Measurements from ENCODE around the gene IQCM. TPM values are rescaled to one million over a fixed set of nuclear protein-coding genes. Genes with fewer than 3 reads are reported as not detected.

The IQCM gene
- total RNA-seq, 4 donors from 2014 or later, result not detected

DNA sequence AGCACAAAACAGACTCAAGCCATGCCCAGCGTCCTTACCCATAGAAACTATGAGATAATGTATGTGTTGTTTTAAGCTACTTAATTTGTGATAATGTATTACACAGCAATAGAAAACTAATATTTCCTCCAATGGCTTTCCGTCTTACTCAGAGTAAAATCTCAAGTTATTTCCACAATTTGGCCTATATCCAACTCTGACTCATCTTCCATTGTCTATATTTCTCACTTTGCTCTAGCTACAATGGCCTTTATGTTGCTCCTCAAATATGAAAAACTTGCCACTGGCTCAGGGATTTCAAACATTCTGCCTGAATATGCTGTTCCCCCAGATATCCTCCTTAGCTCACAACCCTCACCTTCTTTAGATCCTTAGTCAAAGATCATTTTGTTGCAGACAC, 31.6 kb downstream of the IQCM start:
- TF ChIP-seq, protein P1, sequence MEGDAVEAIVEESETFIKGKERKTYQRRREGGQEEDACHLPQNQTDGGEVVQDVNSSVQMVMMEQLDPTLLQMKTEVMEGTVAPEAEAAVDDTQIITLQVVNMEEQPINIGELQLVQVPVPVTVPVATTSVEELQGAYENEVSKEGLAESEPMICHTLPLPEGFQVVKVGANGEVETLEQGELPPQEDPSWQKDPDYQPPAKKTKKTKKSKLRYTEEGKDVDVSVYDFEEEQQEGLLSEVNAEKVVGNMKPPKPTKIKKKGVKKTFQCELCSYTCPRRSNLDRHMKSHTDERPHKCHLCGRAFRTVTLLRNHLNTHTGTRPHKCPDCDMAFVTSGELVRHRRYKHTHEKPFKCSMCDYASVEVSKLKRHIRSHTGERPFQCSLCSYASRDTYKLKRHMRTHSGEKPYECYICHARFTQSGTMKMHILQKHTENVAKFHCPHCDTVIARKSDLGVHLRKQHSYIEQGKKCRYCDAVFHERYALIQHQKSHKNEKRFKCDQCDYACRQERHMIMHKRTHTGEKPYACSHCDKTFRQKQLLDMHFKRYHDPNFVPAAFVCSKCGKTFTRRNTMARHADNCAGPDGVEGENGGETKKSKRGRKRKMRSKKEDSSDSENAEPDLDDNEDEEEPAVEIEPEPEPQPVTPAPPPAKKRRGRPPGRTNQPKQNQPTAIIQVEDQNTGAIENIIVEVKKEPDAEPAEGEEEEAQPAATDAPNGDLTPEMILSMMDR (IDR thresholded peaks at IDR 0.05; ENCODE audit: low read depth), result no peak

DNA sequence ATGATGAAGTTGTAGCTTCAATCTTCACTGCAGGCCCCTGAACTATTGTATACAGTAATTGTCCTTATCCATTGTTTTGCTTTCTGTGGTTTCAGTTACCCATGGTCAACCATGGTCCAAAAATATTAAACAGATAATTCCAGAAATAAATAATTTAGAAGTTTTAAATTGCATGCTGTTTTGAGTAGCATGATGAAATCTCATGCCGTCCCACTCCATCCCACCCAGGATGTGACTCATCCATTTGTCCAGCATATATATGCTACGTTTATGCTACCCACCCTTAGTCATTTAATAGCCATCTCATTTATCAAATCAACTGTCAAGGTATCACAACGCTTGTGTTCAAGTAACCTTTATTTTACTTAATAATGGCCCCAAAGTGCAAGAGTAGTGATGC, 34.5 kb downstream of the IQCM start:
- TF ChIP-seq, protein P1 (IDR thresholded peaks at IDR 0.05; ENCODE audit: low read depth), result no peak

DNA sequence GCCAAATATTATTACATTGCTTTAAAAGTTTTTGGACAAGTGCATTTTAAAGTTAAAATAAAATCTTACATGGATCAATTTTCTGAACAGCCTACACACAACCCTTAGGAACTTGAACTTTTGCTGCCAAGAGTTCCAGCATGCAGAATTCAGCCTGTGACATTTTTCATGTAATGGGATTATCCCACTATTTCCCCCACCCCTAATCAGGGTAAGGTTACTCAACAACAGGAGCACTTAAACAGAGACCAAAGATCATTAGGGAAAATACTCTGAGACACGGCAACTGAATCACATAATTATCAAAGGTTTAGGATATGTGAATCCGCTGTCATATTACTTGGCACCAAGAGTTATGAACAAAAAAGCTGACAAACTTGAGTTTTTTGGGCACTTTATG, 47.2 kb downstream of the IQCM start:
- TF ChIP-seq, protein P1 (IDR thresholded peaks at IDR 0.05; ENCODE audit: low read depth), result no peak

DNA sequence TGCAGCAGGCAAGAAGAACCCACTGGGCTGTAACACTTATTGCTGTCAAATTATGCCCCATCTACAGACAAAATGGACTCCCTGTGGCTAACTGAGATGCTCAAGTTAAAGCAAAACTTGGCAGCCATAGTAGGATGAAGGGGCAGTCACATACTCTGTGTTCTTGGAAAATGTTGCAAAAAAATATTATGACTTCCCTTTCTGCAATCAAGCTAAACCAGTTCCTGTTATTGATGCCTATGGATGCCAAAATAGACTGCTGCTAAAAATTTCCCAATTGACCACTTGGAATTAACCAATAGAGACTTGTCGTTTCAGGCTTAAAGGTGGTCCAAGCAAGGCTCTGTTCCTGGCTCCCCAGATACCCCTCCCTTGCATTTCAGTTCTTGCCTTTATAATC, 49.5 kb downstream of the IQCM start:
- TF ChIP-seq, protein P1 (IDR thresholded peaks at IDR 0.05; ENCODE audit: low read depth), result no peak

DNA sequence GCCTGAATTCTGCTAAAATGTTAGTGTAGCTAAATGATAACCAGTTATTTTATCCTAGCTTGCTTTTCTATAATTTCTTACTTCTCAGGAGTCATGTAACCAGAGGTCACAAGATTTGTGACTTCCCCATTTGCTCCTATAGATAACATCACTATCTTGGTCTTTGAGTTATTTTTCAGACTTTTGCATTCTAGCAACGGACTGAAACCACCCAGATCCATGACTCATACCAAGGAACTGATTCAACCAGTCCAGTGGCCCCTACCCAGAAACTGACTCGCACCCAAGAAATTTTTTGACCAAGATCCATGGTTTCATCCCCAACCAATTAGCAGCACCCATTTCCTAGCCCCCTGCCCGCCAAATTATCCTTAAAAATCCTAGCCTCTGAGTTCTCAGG, 50.0 kb downstream of the IQCM start:
- TF ChIP-seq, protein P1 (IDR thresholded peaks at IDR 0.05; ENCODE audit: low read depth), result no peak

DNA sequence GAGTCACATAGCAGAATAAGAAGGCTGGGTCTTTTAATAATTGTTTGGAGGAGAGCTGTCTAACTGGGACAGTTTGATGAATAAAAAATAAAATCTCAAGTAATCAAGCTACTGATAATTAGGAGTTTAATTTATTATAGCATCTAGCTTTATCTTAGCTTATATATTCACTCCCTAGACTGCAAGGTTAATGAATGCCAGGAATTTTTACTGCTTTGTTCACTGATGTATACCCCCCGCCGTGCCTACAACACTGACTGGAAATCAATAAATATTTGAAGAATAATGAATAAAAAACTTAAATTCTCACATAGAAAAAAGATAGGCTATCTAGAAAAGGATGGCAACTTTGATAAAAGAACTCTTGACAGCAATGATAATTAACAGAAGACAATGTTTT, 59.7 kb downstream of the IQCM start:
- TF ChIP-seq, protein P1 (IDR thresholded peaks at IDR 0.05; ENCODE audit: low read depth), result no peak

DNA sequence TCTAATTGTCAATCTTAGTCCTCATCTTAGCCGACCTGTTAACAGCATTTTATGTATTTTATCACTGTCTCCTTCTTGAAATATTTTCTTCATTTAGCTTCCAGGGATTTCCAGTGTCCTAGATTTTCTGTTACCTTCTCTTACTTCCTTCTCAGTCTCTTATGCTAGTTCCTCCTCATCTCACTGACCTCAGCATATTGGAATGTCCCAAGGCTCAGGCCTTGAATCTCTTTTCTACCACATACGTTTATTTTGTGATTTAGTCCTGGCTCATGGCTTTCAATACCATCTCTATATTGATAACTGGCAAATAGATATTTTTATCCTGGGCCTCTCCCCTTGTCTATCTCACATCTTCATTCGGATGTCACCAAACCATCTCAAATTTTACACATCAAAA, 61.1 kb downstream of the IQCM start:
- TF ChIP-seq, protein P1 (IDR thresholded peaks at IDR 0.05; ENCODE audit: low read depth), result no peak
